Measurements from ENCODE around the gene ATP10B. TPM values are rescaled to one million over a fixed set of nuclear protein-coding genes. Genes with fewer than 3 reads are reported as not detected.

Gene ATP10B
- total RNA-seq, 2 donors from 2014 or later = not detected

DNA sequence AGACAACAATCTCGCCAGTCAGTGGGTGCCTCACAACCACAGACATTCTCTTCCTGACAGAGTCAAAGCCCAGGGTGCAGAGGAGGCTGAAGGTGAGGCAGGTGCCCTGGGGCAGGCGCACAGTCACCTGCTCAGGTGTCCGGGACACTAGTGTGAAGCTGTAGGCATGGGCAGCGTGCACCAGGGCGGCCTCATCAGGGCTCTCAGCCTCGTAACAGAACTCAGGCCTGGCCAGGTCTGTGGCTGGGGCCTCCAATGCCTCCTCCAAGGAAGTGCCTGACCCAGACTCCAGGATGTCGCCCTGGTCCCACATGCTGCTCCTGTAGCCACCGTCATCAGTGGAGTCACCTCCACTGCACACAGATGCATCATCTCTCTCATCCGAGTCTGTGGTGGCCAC, 231.6 kb downstream of the ATP10B start:
- intact Hi-C loops (cut with DNase I) = no loop called here

DNA sequence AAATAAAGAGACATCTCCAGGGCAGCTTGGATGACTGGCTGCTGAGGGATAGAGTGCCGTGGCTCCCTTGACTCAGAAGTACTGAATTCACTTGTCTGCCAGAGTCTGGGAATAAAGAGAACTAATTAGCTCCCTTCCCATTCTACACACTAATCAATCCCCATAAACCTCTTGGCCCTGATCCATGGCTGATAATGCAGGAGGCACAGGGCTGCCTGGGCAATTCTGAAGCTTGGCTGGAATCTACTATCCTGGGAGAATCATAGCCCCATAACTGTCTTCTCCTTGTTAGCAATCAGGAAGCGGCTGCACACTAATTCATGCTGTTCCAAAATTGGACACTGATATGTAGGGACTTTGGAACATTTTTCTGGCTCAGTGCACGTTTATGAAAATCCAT, 232.6 kb downstream of the ATP10B start:
- DNase-seq (ENCODE audit: low spot score) = no peak
- intact Hi-C loops (cut with DNase I) = no loop called here

More for the DNA sequence above, 231.6 kb downstream of the ATP10B start:
- no peak for DNase-seq (ENCODE audit: low spot score)

DNA sequence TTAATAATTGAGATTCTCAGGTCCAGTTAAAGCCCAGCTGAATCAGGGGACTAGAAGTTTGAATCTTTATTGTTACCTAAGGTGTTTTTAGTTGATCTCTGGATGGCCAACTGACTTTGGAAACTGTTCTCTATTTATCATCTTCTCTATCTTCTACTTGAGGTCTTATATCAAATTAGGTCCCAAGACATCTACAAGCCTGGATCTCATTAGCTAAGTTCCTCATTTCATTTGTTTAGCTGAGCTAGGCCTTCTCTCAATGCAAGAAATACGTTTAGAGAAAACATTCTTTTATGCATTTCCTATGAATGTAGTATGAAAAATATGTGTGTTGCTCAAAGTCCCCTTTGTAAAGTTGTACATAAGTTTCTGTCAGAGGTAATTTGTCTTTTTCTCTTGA, 233.7 kb downstream of the ATP10B start:
- DNase-seq (ENCODE audit: low spot score) = no peak
- intact Hi-C loops (cut with DNase I) = no loop called here

DNA sequence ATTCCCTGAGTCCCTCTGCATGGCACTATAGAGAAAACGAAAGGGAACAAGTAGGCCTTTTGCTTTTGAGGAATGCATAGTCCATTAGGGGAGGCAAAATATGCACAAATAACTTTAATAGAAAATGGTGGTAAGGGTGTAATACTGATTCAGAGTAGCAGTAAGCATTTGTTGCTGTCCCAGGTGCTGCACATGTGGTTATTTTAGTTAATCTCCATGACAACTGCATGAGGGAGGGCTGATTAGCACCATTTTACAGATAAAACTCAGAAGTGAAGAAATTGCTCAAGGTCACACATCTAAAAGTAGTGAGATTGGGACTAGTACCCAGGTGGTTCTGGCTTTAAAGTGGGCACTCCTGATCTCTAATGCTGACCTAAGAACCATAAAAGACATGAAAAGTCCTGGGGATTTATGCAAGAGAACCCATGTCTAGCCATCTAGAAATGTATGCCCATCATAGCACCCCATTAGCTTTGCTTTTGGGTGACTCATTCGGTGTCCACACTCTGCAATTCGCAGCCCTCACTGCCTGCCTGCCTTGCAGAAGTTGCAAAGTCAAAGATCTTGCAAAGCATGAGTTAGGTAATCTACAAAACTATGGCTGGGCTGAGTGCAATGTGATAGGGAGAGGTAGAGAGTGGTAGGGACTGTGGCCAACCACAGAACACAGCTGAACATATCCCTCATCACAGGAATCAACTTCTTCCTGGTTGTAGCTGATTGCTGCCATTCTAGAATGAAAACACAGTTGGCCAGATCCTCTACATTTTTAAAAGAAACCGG, 235.1 kb downstream of the ATP10B start:
- intact Hi-C loops (cut with DNase I) = no loop called here
- no peak for DNase-seq (ENCODE audit: low spot score)

DNA sequence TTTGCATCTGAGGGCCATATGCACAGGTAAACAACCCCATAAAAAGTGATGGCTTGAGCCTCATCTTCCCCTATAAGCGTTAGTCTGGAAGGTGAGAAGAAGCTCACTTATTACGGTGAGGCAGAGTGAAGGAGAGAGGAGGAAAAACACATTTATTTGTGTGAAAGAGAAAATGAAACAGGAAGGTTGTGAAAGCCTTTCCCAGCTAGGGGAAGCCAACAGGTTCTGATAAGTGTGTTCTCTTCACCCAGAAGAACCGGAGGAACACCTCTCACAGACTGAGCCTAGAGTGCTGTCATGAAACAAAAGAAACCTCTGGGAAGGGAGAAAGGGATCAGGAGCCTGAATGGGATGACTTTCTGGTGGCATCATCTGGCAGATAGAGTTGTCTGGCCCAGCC, 237.9 kb downstream of the ATP10B start:
- no peak for DNase-seq (ENCODE audit: low spot score)
- intact Hi-C loops (cut with DNase I) = no loop called here

DNA sequence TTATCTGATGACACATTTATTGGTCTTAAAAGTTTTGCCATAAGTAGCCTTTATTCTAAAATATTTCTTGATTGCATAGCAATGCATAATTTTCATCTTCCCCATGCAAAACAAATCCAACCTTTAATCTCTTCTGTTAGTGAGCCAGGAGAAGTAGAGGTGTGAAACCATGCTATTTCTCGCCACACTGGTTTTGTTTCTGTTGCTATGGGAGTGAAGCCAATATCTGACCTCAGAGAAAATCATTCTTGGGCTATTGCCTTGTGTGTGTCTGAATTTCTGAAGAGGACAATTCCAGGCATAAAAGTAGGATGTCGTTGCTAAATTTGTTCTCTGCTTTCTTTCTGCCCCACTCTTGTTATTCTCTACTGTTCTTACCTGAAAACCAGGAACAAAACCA, 246.7 kb downstream of the ATP10B start:
- intact Hi-C loops (cut with DNase I) = no loop called here
- DNase-seq (ENCODE audit: low spot score) = no peak

DNA sequence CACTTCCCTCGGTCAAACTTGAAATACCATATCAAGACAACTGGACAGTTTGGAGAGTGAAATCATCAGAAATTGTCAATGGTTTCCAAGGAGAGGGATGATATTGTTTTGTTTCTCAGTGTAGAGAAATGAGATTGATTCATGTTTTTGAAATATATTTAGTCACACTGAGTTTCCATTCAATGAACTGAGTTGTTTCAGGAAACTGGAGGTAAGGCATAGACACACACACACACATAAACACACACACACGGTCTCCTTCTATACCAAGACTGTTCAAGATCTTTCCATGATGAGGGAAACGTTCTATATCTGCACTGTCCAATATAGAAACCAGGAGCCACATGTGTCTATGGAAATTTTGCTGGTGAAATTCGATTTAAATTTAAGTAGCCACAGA, 247.5 kb downstream of the ATP10B start:
- intact Hi-C loops (cut with DNase I) = no loop called here
- no peak for DNase-seq (ENCODE audit: low spot score)

DNA sequence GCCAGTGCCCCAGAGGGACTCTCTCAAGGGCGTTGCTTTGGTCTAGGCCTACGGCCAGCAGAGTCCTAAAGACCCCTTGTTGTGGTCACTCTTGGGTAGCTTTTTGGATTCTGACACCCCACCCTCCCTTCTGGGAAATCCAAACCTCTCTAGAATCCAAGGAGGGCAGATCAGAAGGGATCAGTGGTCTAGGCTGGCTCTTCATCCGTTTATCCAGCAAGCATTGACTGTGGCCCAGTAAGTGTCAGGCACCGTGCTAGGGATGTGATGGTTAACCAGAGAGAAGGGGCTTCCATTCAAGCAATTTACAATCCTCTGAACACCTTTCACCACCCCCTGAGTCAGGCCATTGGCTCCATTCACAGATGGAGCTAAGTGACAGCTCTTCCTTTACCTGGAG, 249.3 kb downstream of the ATP10B start:
- intact Hi-C loops (cut with DNase I) = no loop called here
- no peak for DNase-seq (ENCODE audit: low spot score)

DNA sequence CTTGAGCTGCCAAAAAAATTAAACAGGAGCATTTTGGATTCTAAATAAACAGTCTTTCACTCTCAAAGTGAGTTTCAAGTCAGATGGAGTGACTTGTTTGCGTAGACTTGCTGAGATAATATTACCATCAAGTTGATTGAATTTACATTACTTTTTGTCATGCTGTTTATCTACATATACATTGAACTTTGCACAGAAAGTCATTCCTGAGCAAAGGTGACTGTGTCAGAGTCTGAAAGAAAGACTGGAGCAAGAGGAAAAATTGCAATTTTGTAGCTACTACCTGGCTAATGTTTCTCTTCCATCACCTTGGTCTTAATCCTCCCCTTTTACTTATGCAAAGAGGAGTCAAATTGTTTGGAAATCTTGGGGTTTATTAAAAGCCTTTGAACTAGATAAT, 251.0 kb downstream of the ATP10B start:
- intact Hi-C loops (cut with DNase I) = no loop called here
- no peak for DNase-seq (ENCODE audit: low spot score)

DNA sequence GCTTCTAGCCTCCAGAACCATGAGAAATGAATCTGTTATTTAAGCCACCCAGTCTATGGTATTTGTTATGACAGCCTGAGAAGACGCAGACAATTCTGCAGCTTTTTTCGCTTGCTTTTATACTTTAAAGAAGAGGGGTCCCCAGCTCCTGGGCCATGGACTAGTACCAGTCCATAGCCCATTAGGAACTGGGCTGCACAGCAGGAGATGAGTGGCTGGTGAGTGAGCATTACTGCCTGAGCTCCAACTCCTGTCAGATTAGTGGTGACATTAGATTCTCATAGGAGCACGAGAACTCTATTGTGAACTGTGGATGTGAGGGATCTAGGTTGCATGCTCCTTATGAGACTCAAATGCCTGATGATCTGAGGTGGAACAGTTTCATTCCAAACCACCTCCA, 278.7 kb downstream of the ATP10B start:
- intact Hi-C loops (cut with DNase I) = no loop called here
- DNase-seq (ENCODE audit: low spot score) = no peak

DNA sequence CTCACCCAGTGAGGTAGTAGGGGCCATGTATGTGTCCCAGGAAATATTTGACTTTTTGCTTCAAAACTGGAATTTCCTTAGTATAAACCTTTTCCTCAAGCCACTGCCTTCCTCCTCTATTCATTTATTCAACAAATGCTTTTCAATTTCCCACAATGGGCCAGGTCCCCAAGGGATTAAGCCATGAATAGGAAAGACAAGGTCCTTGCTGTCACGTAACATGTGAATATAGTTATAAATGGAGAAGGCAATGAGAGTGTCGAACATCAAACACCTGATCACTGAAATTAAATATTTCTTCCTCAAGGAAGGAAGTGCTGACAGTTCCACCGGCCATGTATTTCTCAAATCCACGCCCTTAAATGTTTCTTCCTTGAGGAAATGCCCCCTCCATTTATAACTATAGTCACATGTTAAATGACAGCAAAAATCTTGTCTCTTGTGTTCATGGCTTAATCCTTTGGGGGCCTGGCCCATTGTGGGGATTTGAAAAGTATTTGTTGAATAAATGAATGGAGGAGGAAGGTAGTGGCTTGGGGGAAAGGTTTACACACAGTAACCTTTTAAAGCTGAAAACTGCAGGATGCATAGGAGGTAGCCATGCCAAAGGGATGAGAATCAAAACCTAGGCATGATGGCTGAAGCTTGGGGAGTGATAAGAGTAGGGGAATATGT, 284.8 kb downstream of the ATP10B start:
- no peak for DNase-seq (ENCODE audit: low spot score)
- intact Hi-C loops (cut with DNase I) = no loop called here

DNA sequence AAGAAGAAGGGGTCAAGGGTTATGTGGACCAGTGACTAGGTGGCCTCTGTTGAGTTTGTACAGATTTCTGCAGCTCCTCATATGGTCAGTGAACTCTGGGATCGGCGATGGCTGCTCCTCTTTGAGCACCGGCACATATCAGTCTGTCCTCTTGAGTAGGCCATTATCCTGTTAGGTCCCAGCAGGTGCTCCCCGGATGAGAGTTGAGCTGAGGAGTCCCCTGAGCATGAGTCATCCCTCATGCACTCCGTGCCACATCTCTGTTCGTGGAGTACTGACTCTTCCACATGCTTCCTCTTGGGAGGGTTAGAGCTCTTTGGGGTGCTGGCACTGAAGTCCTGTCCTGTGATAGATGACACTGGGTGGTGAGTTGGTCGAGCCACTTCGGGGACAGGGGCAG, 286.6 kb downstream of the ATP10B start:
- intact Hi-C loops (cut with DNase I) = no loop called here
- no peak for DNase-seq (ENCODE audit: low spot score)

DNA sequence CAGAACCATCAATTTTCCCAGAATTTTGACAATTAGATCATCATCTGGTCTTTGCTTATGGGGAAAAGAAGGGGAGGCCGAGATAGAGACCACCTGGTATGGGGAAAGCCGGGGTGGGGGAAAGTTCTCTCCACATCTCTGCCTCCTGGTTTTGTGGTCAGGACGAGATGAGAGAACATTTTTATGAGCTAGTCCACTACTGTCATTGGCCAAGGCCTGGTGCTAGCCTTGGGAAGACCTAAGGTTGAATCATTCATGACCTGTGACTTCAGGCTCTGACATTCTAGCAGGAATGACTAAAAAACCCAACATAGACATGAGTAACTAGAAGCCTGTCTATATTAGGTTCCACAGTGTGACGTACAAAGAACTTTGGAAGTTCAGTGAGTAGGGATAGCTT, 295.2 kb downstream of the ATP10B start:
- intact Hi-C loops (cut with DNase I) = no loop called here
- no peak for DNase-seq (ENCODE audit: low spot score)

DNA sequence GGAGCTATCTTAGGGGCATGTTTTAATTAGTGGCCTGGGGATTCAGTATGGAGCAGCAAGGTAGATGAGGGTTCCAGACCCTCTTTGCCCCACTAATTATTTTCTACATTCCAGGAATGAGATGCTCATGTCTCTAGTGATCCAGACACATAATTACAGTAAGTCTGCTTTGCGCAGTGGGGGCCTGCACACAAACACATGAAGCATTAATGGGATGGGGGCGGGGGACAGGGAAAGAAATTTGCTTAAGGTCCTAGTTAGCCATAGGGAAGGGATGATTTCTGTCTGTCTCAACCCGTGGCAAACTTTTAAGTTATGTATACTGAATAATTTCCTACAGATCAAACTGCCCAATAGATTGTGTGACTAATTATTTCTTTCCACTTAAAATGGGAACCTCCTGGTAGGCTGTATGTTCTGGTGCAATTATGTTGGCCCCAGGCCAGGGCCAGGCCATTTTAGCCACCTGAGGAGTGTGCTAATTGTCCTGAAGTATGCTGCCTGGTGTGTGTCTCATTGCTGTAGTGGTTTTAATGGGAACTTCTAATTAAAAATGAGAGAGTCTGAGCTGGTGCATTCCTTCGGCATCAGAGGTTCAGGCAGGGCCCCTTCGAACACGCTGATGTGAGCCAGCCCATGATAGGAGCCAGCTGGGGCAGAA, 295.9 kb downstream of the ATP10B start:
- intact Hi-C loops (cut with DNase I) = no loop called here
- no peak for DNase-seq (ENCODE audit: low spot score)

DNA sequence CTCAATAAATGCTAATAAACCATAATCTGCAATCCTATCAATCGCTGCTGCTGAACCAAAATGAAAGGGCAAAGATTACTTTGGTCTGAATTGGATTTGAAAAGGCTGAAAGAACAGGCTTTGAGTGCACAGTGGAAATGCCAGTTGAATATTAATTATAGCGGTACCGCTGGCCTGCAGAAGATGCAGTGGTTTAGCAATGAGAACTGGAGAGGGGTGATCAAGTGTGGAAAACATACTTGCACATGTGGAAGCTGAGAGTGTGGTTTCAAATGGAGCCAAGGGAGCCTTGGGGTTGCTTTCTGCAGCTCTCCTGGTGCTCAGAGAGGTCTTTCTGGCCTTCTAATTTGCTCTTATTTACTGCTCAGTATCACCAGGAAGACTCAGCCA, 296.4 kb downstream of the ATP10B start:
- no peak for DNase-seq (ENCODE audit: low spot score)
- intact Hi-C loops (cut with DNase I) = no loop called here

DNA sequence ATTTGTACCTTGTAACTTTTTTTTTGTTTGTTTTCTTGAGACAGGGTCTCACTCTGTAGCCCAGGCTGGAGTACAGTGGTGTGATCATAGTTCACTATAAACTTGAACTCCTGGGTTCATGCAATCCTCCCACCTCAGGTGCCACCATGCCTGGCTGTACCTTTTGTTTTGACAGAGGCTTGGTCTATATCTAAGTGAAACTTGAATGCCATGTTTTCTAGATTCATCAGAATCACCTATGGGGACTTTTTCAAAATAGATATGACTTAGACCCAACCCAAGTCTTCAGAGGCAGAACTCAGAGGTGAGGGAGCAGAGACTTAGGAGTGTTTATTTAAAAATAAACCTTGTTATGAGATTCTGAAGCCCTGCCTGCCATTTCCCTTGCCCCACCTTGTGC, 301.9 kb downstream of the ATP10B start:
- intact Hi-C loops (cut with DNase I) = no loop called here
- DNase-seq (ENCODE audit: low spot score) = no peak

DNA sequence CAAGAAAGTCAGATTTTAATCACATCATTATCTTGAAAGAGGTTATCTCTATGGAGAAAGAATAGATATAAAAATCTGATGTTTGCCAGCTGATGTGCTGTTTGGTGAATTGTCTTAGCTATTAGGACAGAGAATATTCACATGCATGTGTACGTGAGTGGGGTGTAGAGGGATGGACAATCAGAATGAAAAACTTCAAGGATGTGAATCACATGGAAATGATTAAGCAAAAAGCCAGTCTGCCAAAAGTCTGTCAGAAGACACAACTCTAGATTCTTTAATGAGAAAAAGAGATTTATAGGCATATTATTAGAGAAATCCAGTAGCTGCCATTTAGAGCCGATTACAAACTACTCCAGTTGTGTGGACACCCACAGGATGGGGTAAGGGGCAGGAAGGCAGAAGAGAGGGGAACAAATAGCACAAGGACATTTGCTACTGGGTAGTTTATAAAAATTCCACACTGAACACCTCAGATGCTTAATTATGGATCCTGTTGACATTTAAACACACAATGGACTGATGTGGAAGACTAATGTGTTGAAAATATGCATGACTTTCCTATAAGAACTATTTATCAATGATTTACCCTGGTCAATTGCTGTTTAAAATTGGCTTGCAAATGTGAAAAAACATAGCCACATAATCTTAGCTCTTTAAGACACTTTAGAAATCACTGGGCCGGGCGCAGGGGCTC, 302.9 kb downstream of the ATP10B start:
- intact Hi-C loops (cut with DNase I) = no loop called here
- no peak for DNase-seq (ENCODE audit: low spot score)

DNA sequence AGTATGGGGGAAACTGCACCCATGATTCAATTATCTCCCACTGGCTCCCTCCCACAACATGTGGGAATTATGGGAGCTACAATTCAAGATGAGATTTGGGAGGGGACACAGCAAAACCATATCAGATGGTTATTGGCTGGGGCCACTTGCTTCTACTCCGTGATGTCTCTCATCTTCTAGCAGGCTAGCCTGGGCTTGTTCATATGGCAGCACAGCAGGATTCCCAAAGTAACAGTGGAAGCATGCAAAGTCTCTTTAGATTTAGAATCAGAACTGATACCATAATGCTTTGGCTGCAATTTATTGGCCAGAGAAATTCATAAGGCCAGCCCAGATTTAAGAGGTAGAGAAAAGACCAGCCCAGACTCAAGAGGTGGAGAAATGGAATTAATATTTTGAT, 304.1 kb downstream of the ATP10B start:
- intact Hi-C loops (cut with DNase I) = no loop called here
- no peak for DNase-seq (ENCODE audit: low spot score)

DNA sequence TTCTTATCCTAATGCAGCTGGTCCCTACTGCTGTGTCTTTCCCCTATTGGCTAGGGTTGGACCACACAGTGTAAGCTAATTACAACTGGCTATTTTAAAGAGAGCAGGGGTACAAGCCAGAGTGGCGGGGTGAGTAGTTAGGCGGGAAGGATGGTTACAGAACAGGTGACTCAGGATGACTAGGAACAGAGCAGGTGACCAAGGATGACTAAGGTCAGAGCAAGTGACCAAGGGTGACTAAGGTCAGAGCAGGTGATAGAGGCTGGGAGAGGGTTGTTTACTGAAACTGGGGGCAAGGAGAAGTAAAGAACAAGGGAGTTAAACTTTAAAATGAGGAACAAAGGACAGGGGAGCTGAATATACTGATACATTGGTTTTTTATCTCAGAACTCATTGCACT, 304.9 kb downstream of the ATP10B start:
- intact Hi-C loops (cut with DNase I) = no loop called here
- DNase-seq (ENCODE audit: low spot score) = no peak

DNA sequence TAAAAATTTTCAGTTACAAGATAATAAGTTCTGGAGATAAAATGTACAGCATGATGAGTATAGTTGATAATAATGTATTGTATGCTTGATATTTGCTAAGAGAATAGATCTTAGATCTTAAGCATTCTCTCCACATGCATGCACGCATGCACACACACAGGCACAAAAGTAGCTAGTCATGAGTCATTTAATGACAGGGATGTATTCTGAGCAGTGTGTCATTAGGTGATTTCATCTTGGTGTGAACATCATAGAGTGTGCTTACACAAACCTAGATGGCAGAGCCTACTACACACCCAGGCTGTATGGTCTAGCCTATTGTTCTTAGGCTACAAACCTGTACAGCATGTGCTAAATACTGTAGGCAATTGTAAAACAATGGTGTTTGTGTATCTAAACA, 306.2 kb downstream of the ATP10B start:
- no peak for DNase-seq (ENCODE audit: low spot score)
- intact Hi-C loops (cut with DNase I) = no loop called here
